PC-3 (cell line): Measurements from ENCODE around the gene TMEM208.

Source experiments
- CTCF ChIP-seq: fragments of 300-600 bp; sonication (generic); conservative IDR thresholded peaks from 2 replicates; pipeline ENCODE4 v1.5.1; 2017; ENCODE audit warnings: antibody characterized with exemption, low read depth, mild to moderate bottlenecking, low read length
- EZH2 ChIP-seq: fragments of 300-600 bp; sonication (generic); IDR thresholded peaks from one replicate; pipeline ENCODE4 v1.6.1; 2017; ENCODE audit warnings: antibody characterized with exemption, mild to moderate bottlenecking, low read length; ENCODE audit not compliant: unreplicated experiment
- EZH2phosphoT487 ChIP-seq: fragments of 300-600 bp; sonication (generic); IDR thresholded peaks from 2 replicates; pipeline ENCODE4 v1.6.1; 2018; ENCODE audit warnings: mild to moderate bottlenecking, antibody characterized with exemption, low read length, borderline replicate concordance

GRCh38 chr16:67241008-67241900 is 14.3 kb downstream of the TMEM208 start:
- TF ChIP-seq CTCF (no peak), EZH2phosphoT487 (no peak), EZH2 (no peak)
